ENCODE results near the gene FLYWCH1.

Gene FLYWCH1

GRCh38 chr16:2952679-2953078, 40.9 kb downstream of the FLYWCH1 start:
- DNase-seq (no peak), ATAC-seq (ENCODE audit: insufficient read depth, low read depth) (peak; percentile 44; the same call in 1 of the 3 replicates)
- Histone ChIP-seq H4K20me1 (ENCODE audit: insufficient read depth, low read length) (no peaks in the 10 kb centered on the region; the same call in 1 of the 2 replicates), H3K9me3 (ENCODE audit: insufficient read depth, low read length, severe bottlenecking) (no peaks in the 10 kb centered on the region), H3K27ac (ENCODE audit: low read length) (no peak overlapping the region), H3K4me2 (ENCODE audit: insufficient read depth, low read length) (no peak overlapping the region), H3K36me3 (ENCODE audit: insufficient read depth, low read length) (peaks cover 10% of the 10 kb centered on the region), H3K4me1 (ENCODE audit: insufficient read depth, low read length) (no peaks in the 10 kb centered on the region), H2AFZ (ENCODE audit: low read depth, low read length) (no peak overlapping the region), H3K4me3 (ENCODE audit: low read depth in 1 of 2, low read length in 2 of 2) (no peak overlapping the region), H3K27me3 (ENCODE audit: insufficient read depth, low read length, poor library complexity) (no peaks in the 10 kb centered on the region), H3K9ac (ENCODE audit: low read depth, low read length) (no peak overlapping the region), H3K79me2 (ENCODE audit: insufficient read depth, low read length) (no peaks in the 10 kb centered on the region)
- TF ChIP-seq CTCF (IDR thresholded peaks at IDR 0.05; ENCODE audit: borderline replicate concordance, extremely low read depth, low read length, poor library complexity, severe bottlenecking): no peak
- no peak for TF ChIP-seq EZH2 (IDR thresholded peaks at IDR 0.05; ENCODE audit: borderline replicate concordance, low read depth, low read length, severe bottlenecking)

DNA sequence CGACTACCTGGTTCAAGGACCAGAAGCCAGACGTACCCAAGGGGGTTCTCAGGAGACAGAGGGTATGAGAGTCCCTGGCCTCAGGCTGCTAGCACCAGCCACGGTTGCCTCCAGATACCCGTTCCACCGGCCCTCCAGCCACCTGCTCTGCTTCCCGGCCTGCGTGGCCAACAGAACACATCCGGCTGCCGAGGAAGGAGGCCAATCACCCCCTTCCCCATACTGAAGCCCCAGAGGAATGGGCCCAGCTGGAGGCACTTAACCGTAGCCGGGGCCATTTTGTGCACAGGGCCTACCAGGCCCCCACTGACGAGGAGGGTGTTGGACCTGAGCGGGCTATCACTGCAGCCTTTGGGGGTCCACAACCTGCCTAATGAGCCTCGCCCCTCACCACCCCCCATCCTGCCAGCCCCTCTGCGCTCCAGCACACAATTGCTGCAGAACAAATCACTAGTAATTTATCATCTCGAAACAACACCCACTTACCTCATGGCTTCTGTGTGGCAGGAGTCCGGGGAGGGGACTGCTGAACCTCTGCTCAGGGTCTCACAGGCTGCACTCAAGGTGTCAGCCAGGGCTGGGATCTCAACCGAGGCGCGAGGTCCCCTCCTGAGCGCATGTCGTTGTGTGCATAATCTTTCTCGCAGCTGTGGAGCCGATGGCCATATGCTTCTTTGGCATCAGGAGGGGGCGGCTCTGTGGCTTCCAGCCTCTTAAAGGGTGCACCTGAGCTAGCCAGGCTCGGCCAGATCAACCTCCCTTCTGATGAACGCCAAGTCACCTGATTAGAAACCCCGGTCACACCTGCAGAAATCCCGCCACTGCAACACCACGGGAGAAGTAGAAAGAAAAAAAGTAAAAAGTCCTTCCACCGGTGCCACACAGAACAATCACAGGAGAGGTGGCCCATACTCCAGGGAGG, 42.2 kb downstream of the FLYWCH1 start:
- Histone ChIP-seq H3K79me2 (ENCODE audit: insufficient read depth, low read length) (no peaks in the 10 kb centered on the region), H3K9me3 (ENCODE audit: insufficient read depth, low read length, severe bottlenecking) (no peaks in the 10 kb centered on the region), H4K20me1 (ENCODE audit: insufficient read depth, low read length) (no peaks in the 10 kb centered on the region; the same call in 1 of the 2 replicates), H2AFZ (ENCODE audit: low read depth, low read length) (no peak overlapping the region), H3K4me2 (ENCODE audit: insufficient read depth, low read length) (no peak overlapping the region), H3K36me3 (ENCODE audit: insufficient read depth, low read length) (peaks cover 7% of the 10 kb centered on the region), H3K4me3 (ENCODE audit: low read depth in 1 of 2, low read length in 2 of 2) (no peak overlapping the region), H3K4me1 (ENCODE audit: insufficient read depth, low read length) (no peaks in the 10 kb centered on the region), H3K27ac (ENCODE audit: low read length) (no peak overlapping the region), H3K9ac (ENCODE audit: low read depth, low read length) (no peak overlapping the region), H3K27me3 (ENCODE audit: insufficient read depth, low read length, poor library complexity) (no peaks in the 10 kb centered on the region)
- no peak for DNase-seq
- TF ChIP-seq EZH2 (IDR thresholded peaks at IDR 0.05; ENCODE audit: borderline replicate concordance, low read depth, low read length, severe bottlenecking): no peak
- TF ChIP-seq CTCF (IDR thresholded peaks at IDR 0.05; ENCODE audit: borderline replicate concordance, extremely low read depth, low read length, poor library complexity, severe bottlenecking): no peak
- ATAC-seq (ENCODE audit: insufficient read depth, low read depth): 0 out of 3 replicates have a peak, but pooled peaks have one; percentile 26

- ATAC-seq (ENCODE audit: insufficient read depth, low read depth): no peak
- Histone ChIP-seq H3K4me3 (ENCODE audit: low read depth in 1 of 2, low read length in 2 of 2) (no peak overlapping the region), H3K9ac (ENCODE audit: low read depth, low read length) (no peak overlapping the region), H2AFZ (ENCODE audit: low read depth, low read length) (no peak overlapping the region), H3K79me2 (ENCODE audit: insufficient read depth, low read length) (no peaks in the 10 kb centered on the region), H3K36me3 (ENCODE audit: insufficient read depth, low read length) (peaks cover under 1% of the 10 kb centered on the region; the same call in 1 of the 2 replicates), H3K4me2 (ENCODE audit: insufficient read depth, low read length) (no peak overlapping the region), H3K27ac (ENCODE audit: low read length) (no peak overlapping the region), H3K27me3 (ENCODE audit: insufficient read depth, low read length, poor library complexity) (no peaks in the 10 kb centered on the region), H4K20me1 (ENCODE audit: insufficient read depth, low read length) (no peaks in the 10 kb centered on the region; the same call in 1 of the 2 replicates), H3K4me1 (ENCODE audit: insufficient read depth, low read length) (no peaks in the 10 kb centered on the region), H3K9me3 (ENCODE audit: insufficient read depth, low read length, severe bottlenecking) (no peaks in the 10 kb centered on the region)
- TF ChIP-seq EZH2 (IDR thresholded peaks at IDR 0.05; ENCODE audit: borderline replicate concordance, low read depth, low read length, severe bottlenecking) (no peak), CTCF (IDR thresholded peaks at IDR 0.05; ENCODE audit: borderline replicate concordance, extremely low read depth, low read length, poor library complexity, severe bottlenecking) (no peak)
- DNase-seq: no peak
Observed at GRCh38 chr16:2954656-2955381, 43.1 kb downstream of the FLYWCH1 start.

Measured in DND-41 (cell line).